ENCODE data around the gene RHBDD1.

The RHBDD1 gene

GRCh38 chr2:227020416-227020815 is 184.6 kb downstream of the RHBDD1 start:
- H3K4me1 Mint-ChIP-seq, result no peaks in the 10 kb centered on the region
- DNase-seq, result no peak
- H3K36me3 Mint-ChIP-seq (ENCODE audit: low read depth), result no peaks in the 10 kb centered on the region
- no peak overlapping the region for H3K27ac Mint-ChIP-seq
- no peaks in the 10 kb centered on the region for H3K27me3 Mint-ChIP-seq (ENCODE audit: low read depth, poor library complexity)
- peaks cover 5% of the 10 kb centered on the region for H3K9me3 Mint-ChIP-seq
- H3K4me3 Mint-ChIP-seq, result no peak overlapping the region
- TF ChIP-seq CTCF (IDR thresholded peaks at IDR 0.05), result no peak

DNA sequence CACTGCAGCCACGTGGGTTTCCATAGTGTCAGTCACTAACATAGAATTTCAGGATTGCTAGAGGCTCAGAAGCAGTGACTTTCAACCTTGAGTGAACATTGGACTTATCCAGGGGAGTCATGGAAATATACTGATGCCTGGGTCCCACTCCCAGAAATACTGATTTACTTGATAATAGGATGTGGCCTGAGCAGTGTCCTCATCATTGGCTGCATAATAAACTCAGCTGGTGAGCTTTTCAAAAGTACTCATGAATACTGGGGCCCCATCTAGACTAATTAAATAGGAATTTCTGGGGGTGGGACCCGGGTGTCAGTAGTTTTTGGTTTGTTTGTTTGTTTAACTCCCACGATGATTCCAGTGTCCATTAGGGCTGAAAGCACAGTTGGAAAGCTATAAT is 186.8 kb downstream of the RHBDD1 start:
- Mint-ChIP-seq H3K27me3 (ENCODE audit: low read depth, poor library complexity) (no peaks in the 10 kb centered on the region), H3K36me3 (ENCODE audit: low read depth) (no peaks in the 10 kb centered on the region), H3K4me3 (no peak overlapping the region), H3K9me3 (peaks cover 5% of the 10 kb centered on the region), H3K27ac (no peak overlapping the region), H3K4me1 (peaks cover 4% of the 10 kb centered on the region)
- no peak for TF ChIP-seq CTCF (IDR thresholded peaks at IDR 0.05)
- DNase-seq, result no peak

DNA sequence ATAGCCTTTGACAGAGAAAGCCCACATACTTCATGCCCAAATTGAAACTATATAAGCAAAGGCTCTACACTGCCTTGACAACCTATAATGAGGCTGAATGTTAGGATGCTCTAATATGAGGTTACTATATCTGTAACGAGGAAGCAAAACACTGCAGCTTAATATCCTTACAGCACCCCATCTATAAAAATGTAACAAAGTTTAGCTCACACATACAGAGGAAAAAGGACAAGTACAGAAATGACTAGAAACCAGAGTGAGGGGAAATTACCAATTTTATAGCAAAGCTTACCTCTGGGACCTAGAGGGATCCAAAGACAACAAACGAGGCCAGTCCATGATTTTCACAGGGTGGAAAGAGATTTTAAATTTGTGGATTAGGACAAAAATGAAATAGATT is 189.7 kb downstream of the RHBDD1 start:
- H3K9me3 Mint-ChIP-seq, result no peaks in the 10 kb centered on the region
- H3K4me1 Mint-ChIP-seq, result peaks cover 4% of the 10 kb centered on the region
- no peak for TF ChIP-seq CTCF (IDR thresholded peaks at IDR 0.05)
- H3K4me3 Mint-ChIP-seq, result no peak overlapping the region
- no peak for DNase-seq
- no peak overlapping the region for H3K27ac Mint-ChIP-seq
- H3K27me3 Mint-ChIP-seq (ENCODE audit: low read depth, poor library complexity), result no peaks in the 10 kb centered on the region
- H3K36me3 Mint-ChIP-seq (ENCODE audit: low read depth), result no peaks in the 10 kb centered on the region

DNA sequence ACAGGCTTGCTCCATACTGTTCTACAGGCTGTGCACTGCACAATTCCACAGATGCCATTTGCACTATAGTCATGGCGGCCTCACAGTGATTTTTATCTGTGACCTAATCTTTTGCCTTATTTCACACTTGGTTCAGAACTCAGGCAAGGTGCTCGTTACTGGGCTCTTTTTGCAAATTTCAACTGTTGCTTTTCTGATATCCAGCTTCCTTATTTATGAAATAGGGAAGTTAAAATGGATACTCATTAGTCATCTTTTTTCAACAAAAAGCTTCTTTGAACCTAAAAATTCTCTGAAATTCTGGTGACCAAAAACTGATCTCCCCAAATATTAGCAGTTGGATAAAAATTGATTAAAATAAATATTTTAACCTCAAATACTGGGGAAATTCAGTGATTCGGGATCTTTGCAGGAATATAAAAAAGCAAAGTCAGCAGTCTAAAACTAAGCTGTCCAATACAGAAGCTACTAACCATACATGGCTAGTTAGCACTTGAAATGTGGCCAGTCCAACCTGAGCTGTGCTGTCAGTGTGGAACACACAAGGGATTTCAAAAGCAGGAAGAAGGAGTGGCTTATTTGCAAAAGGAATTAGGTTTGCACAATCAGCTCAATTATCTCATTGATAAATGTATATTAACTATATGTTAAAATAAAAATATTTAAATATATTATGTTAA is 193.7 kb downstream of the RHBDD1 start:
- DNase-seq, result no peak
- Mint-ChIP-seq H3K4me3 (no peak overlapping the region), H3K27me3 (ENCODE audit: low read depth, poor library complexity) (no peaks in the 10 kb centered on the region), H3K9me3 (no peaks in the 10 kb centered on the region), H3K36me3 (ENCODE audit: low read depth) (no peaks in the 10 kb centered on the region), H3K4me1 (peaks cover 12% of the 10 kb centered on the region), H3K27ac (no peak overlapping the region)
- no peak for TF ChIP-seq CTCF (IDR thresholded peaks at IDR 0.05)

DNA sequence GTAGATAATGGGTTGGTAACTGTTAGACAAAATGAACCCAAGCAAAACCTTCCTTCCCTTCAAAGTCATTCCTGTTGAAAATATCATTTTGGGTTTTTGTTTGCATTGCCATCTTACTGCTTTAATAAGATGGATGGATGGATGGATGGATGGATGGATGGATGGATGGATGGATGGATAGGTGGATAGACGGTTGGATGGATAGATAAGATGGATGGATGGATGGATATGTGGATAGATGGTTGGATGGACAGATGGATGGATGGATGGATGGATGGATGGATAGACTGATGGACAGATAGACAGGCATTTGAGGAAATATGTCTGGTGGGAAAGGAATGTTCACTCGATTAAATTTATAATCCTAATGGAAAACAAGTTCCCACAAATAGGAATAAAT is 194.9 kb downstream of the RHBDD1 start:
- no peaks in the 10 kb centered on the region for H3K9me3 Mint-ChIP-seq
- H3K27ac Mint-ChIP-seq, result no peak overlapping the region

More for the DNA sequence above, 194.9 kb downstream of the RHBDD1 start:
- Mint-ChIP-seq H3K36me3 (ENCODE audit: low read depth) (no peaks in the 10 kb centered on the region), H3K27me3 (ENCODE audit: low read depth, poor library complexity) (no peaks in the 10 kb centered on the region), H3K4me3 (no peak overlapping the region), H3K4me1 (peaks cover 16% of the 10 kb centered on the region)
- no peak for TF ChIP-seq CTCF (IDR thresholded peaks at IDR 0.05)
- no peak for DNase-seq
